Ovary (tissue), 3 donors: ENCODE measurements around the gene CDX1.

Experiments used
- CTCF ChIP-seq, 3 donors: fragments of 450-650 bp in 2 of 3; fragments of 200-600 bp in 1 of 3; IDR thresholded peaks; one replicate each; pipeline versions ENCODE4 v1.5.1 to v1.8.0; 2016 to 2022; ENCODE audit warnings: antibody characterized with exemption in 3 of 3, mild to moderate bottlenecking in 1 of 3
- POLR2A ChIP-seq: fragments of 450-650 bp; IDR thresholded peaks from one replicate; pipeline ENCODE4 v1.6.1; 2017; ENCODE audit warnings: antibody characterized with exemption, mild to moderate bottlenecking, moderate library complexity
- donor health status: DM: no; HTN: no; CAD: no.

GRCh38 chr5:150227036-150227435 is 60.5 kb downstream of the CDX1 start:
- no peak for TF ChIP-seq CTCF (IDR thresholded peaks at IDR 0.05)
- TF ChIP-seq POLR2A: no peak
